Ishikawa (cell line): ENCODE results near the gene ZDHHC19.

Experiments
- CEBPB ChIP-seq: IDR thresholded peaks from 2 replicates; pipeline ENCODE4 v1.6.1; 2012
- CREB1 ChIP-seq: IDR thresholded peaks from 2 replicates; pipeline ENCODE4 v1.6.1; 2012; ENCODE audit warnings: low read depth
- EGR1 ChIP-seq: IDR thresholded peaks from 2 replicates; pipeline ENCODE4 v1.6.1; 2012
- EP300 ChIP-seq: IDR thresholded peaks from 2 replicates; pipeline ENCODE4 v1.6.1; 2012; ENCODE audit warnings: borderline replicate concordance
- FOXM1 ChIP-seq: IDR thresholded peaks from 2 replicates; pipeline ENCODE4 v1.6.1; 2012; ENCODE audit warnings: low read depth, borderline replicate concordance
- NFIC ChIP-seq: IDR thresholded peaks from 2 replicates; pipeline ENCODE4 v1.6.1; 2012
- RAD21 ChIP-seq: IDR thresholded peaks from 2 replicates; pipeline ENCODE4 v1.6.1; 2012; ENCODE audit warnings: low read depth
- REST ChIP-seq: IDR thresholded peaks from 2 replicates; pipeline ENCODE4 v1.6.1; 2012; ENCODE audit warnings: low read depth, mild to moderate bottlenecking
- TAF1 ChIP-seq: IDR thresholded peaks from 2 replicates; pipeline ENCODE4 v1.6.1; 2012; ENCODE audit warnings: low read depth, mild to moderate bottlenecking
- TCF12 ChIP-seq: IDR thresholded peaks from 2 replicates; pipeline ENCODE4 v1.6.1; 2012; ENCODE audit warnings: low read depth
- TEAD4 ChIP-seq: IDR thresholded peaks from 2 replicates; pipeline ENCODE4 v1.6.1; 2012
- USF1 ChIP-seq: IDR thresholded peaks from 2 replicates; pipeline ENCODE4 v1.6.1; 2012
- YY1 ChIP-seq: IDR thresholded peaks from 2 replicates; pipeline ENCODE4 v1.6.1; 2012; ENCODE audit warnings: low read depth
- ZBTB7A ChIP-seq: IDR thresholded peaks from 2 replicates; pipeline ENCODE4 v1.6.1; 2012; ENCODE audit warnings: low read depth
- TF ChIP-seq, protein P1 (sequence below): IDR thresholded peaks from 2 replicates; pipeline ENCODE4 v1.6.1; 2012

ZDHHC19 gene

DNA sequence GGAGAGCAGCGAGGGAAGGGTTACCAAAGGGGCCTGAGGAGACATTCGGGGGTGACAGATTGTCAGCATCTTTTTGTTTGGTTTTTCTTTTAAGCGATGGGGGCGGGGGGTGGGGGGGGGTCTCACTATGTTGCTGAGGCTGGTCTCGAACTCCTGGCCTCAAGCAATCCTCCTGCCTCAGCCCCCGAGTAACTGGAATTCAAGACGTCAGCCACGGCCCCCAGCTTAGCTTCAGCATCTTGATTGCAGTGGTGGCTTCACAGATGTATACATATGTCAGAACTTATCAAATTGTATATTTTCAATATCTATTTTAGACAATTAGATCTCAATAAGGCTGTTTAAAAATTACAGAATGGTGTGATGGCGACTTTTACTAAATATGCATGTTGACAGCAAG lies 30.9 kb downstream of the ZDHHC19 start:
- no peak for TF ChIP-seq ZBTB7A
- TF ChIP-seq CEBPB = no peak
- no peak for TF ChIP-seq EP300

GRCh38 chr3:196179380-196180308 lies 31.6 kb downstream of the ZDHHC19 start:
- no peak for TF ChIP-seq EP300
- TF ChIP-seq TAF1 = no peak
- TF ChIP-seq RAD21 = no peak
- TF ChIP-seq USF1 = no peak
- no peak for TF ChIP-seq FOXM1
- TF ChIP-seq REST = peak; percentile 36; the same call in 1 of the 2 replicates
- TF ChIP-seq, protein P1, sequence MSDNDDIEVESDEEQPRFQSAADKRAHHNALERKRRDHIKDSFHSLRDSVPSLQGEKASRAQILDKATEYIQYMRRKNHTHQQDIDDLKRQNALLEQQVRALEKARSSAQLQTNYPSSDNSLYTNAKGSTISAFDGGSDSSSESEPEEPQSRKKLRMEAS = peak; percentile 28; the same call in 1 of the 2 replicates
- TF ChIP-seq ZBTB7A = no peak
- no peak for TF ChIP-seq EGR1
- TF ChIP-seq NFIC = no peak

GRCh38 chr3:196178993-196179379 lies 32.2 kb downstream of the ZDHHC19 start:
- TF ChIP-seq YY1 (no peak), USF1 (no peak), TEAD4 (no peak), EGR1 (no peak), ZBTB7A (no peak), TCF12 (no peak), CEBPB (no peak), RAD21 (no peak), NFIC (no peak), TAF1 (no peak), REST (no peak), CREB1 (no peak), FOXM1 (no peak)
- TF ChIP-seq, protein P1 = no peak

- no peak for TF ChIP-seq EP300
Measured at GRCh38 chr3:196177967-196178366, 33.2 kb downstream of the ZDHHC19 start.

- TF ChIP-seq EGR1 (no peak), TAF1 (no peak), EP300 (no peak), REST (no peak), CEBPB (no peak), TEAD4 (no peak)
Measured at GRCh38 chr3:196177567-196177966, 33.6 kb downstream of the ZDHHC19 start.
